ENCODE measurements around the gene LRFN4.

DNA sequence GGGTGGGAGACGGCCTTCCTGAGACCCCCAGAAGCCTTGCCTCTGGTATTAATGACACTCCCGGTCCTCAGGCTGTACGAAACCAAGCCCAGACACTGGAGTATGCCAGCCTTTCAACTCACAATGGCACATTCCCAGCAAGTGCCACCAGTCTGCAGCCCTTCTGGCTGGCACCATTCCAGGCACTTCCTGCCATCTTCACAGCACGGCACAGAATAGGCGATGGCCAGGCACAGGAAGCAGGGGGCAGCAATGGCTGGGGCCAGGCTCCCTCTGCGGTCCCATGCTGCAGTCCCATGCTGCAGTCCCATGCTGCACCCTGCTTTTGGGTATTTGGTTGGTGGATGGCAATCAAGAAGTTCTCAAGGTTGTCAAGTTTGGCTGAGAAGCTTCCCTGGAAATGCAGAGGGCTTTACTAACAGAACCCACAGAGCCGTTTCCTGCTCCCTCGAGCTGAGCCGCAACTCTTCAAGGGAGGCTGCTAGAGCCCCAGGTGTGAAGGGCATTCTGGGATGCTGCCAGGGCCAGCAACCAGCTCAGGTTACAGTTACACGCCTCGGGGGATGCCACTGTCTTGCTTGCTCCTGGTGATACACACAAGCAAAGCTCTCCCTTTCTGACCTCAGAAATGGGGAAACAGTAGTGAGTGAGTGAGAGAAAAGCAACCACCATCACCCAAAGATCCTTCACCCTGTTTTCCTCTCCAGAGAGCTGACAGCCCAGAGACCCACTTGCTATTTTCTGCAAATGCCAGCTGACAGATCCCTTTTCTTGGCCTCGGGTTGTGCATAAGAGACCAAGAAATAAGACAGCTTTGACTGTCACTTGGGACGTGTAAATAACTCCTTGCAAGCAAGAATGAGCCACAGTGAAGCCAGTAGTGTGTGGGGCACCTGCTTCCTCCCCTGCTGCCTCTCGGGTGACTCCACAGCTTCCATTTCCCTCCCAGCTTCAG lies 23.9 kb downstream of the LRFN4 start:
- TF ChIP-seq, protein P1, sequence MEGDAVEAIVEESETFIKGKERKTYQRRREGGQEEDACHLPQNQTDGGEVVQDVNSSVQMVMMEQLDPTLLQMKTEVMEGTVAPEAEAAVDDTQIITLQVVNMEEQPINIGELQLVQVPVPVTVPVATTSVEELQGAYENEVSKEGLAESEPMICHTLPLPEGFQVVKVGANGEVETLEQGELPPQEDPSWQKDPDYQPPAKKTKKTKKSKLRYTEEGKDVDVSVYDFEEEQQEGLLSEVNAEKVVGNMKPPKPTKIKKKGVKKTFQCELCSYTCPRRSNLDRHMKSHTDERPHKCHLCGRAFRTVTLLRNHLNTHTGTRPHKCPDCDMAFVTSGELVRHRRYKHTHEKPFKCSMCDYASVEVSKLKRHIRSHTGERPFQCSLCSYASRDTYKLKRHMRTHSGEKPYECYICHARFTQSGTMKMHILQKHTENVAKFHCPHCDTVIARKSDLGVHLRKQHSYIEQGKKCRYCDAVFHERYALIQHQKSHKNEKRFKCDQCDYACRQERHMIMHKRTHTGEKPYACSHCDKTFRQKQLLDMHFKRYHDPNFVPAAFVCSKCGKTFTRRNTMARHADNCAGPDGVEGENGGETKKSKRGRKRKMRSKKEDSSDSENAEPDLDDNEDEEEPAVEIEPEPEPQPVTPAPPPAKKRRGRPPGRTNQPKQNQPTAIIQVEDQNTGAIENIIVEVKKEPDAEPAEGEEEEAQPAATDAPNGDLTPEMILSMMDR (IDR thresholded peaks at IDR 0.05; ENCODE audit: low read depth, low read length, missing input control) = no peak
- no peak for TF ChIP-seq JUND (IDR thresholded peaks at IDR 0.05)
- TF ChIP-seq RAD21 (IDR thresholded peaks at IDR 0.05) = no peak
- TF ChIP-seq, protein P2, sequence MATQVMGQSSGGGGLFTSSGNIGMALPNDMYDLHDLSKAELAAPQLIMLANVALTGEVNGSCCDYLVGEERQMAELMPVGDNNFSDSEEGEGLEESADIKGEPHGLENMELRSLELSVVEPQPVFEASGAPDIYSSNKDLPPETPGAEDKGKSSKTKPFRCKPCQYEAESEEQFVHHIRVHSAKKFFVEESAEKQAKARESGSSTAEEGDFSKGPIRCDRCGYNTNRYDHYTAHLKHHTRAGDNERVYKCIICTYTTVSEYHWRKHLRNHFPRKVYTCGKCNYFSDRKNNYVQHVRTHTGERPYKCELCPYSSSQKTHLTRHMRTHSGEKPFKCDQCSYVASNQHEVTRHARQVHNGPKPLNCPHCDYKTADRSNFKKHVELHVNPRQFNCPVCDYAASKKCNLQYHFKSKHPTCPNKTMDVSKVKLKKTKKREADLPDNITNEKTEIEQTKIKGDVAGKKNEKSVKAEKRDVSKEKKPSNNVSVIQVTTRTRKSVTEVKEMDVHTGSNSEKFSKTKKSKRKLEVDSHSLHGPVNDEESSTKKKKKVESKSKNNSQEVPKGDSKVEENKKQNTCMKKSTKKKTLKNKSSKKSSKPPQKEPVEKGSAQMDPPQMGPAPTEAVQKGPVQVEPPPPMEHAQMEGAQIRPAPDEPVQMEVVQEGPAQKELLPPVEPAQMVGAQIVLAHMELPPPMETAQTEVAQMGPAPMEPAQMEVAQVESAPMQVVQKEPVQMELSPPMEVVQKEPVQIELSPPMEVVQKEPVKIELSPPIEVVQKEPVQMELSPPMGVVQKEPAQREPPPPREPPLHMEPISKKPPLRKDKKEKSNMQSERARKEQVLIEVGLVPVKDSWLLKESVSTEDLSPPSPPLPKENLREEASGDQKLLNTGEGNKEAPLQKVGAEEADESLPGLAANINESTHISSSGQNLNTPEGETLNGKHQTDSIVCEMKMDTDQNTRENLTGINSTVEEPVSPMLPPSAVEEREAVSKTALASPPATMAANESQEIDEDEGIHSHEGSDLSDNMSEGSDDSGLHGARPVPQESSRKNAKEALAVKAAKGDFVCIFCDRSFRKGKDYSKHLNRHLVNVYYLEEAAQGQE (IDR thresholded peaks at IDR 0.05) = no peak
- TF ChIP-seq GABPA (IDR thresholded peaks at IDR 0.05 in 1 of 2, conservative IDR thresholded peaks at IDR 0.05 in 1 of 2) = no peak
- no peak for TF ChIP-seq YY1 (IDR thresholded peaks at IDR 0.05)
- no peak for TF ChIP-seq HNF4G (IDR thresholded peaks at IDR 0.05)
- no peak for TF ChIP-seq EGR1 (IDR thresholded peaks at IDR 0.05; ENCODE audit: low read depth in 2 of 2)

Measured in liver (tissue), 3 donors.